KMS-11 (cell line): ENCODE measurements around the gene EIF4EBP2.
A peak's percentile ranks its signal among the peaks of the same experiment; 100 is the strongest.

Source experiments
- H2AFZ ChIP-seq: fragments of 200-600 bp; sonication (generic); 2 replicates; pipeline ENCODE4 v1.6.1; 2016; ENCODE audit warnings: antibody characterized with exemption, mixed run types, low read depth
- H3K27ac ChIP-seq: fragments of 200-600 bp; sonication (generic); 2 replicates; pipeline ENCODE4 v1.6.1; 2016; ENCODE audit warnings: mild to moderate bottlenecking, mixed run types
- H3K27me3 ChIP-seq: fragments of 200-600 bp; sonication (generic); 2 replicates; pipeline ENCODE4 v1.6.1; 2017; ENCODE audit warnings: mild to moderate bottlenecking, low read depth, mixed run types, moderate library complexity; ENCODE audit not compliant: insufficient read depth
- H3K36me3 ChIP-seq: fragments of 200-600 bp; sonication (generic); 2 replicates; pipeline ENCODE4 v1.6.1; 2017; ENCODE audit warnings: mild to moderate bottlenecking, mixed run types; ENCODE audit not compliant: insufficient read depth
- H3K4me1 ChIP-seq: fragments of 200-600 bp; sonication (generic); 2 replicates; pipeline ENCODE4 v1.6.1; 2016; ENCODE audit warnings: mild to moderate bottlenecking, low read depth, mixed run types; ENCODE audit not compliant: poor library complexity, severe bottlenecking
- H3K4me2 ChIP-seq: fragments of 200-600 bp; sonication (generic); 2 replicates; pipeline ENCODE4 v1.7.0; 2016; ENCODE audit warnings: mild to moderate bottlenecking, mixed run types
- H3K4me3 ChIP-seq: fragments of 200-600 bp; sonication (generic); IDR thresholded peaks from 2 replicates; pipeline ENCODE4 v1.6.1; 2017; ENCODE audit warnings: low read depth, low read length, mixed read lengths; ENCODE audit not compliant: insufficient read depth
- H3K79me2 ChIP-seq: fragments of 200-600 bp; sonication (generic); 2 replicates; pipeline ENCODE4 v1.6.1; 2016; ENCODE audit warnings: low read depth, mixed run types; ENCODE audit not compliant: insufficient read depth
- H3K9ac ChIP-seq: fragments of 200-600 bp; sonication (generic); 2 replicates; pipeline ENCODE4 v1.6.1; 2016; ENCODE audit warnings: mild to moderate bottlenecking, mixed run types
- H4K20me1 ChIP-seq: fragments of 200-600 bp; sonication (generic); 2 replicates; pipeline ENCODE4 v1.6.1; 2016; ENCODE audit warnings: mild to moderate bottlenecking, mixed run types; ENCODE audit not compliant: insufficient read depth
- CTCF ChIP-seq: fragments of 200-600 bp; sonication (generic); conservative IDR thresholded peaks from 2 replicates; pipeline ENCODE4 v1.6.1; 2017; ENCODE audit warnings: low read depth, mild to moderate bottlenecking, antibody characterized with exemption, low read length, moderate library complexity, mixed read lengths

The EIF4EBP2 gene

GRCh38 chr10:70363292-70363691, 40.7 kb upstream of the EIF4EBP2 start:
- no peak overlapping the region for H3K4me2 ChIP-seq
- H3K36me3 ChIP-seq, result no peaks in the 10 kb centered on the region
- no peaks in the 10 kb centered on the region for H4K20me1 ChIP-seq
- peaks cover 11% of the 10 kb centered on the region for H3K4me1 ChIP-seq
- no peak overlapping the region for H3K27ac ChIP-seq
- no peak overlapping the region for H2AFZ ChIP-seq
- no peak overlapping the region for H3K4me3 ChIP-seq
- no peak overlapping the region for H3K9ac ChIP-seq
- no peaks in the 10 kb centered on the region for H3K27me3 ChIP-seq
- H3K79me2 ChIP-seq, result no peaks in the 10 kb centered on the region
- no peak for TF ChIP-seq CTCF

GRCh38 chr10:70363971-70364771, 39.8 kb upstream of the EIF4EBP2 start:
- H2AFZ ChIP-seq, result peak overlapping the region; percentile 73
- no peaks in the 10 kb centered on the region for H3K36me3 ChIP-seq
- H3K79me2 ChIP-seq, result no peaks in the 10 kb centered on the region
- TF ChIP-seq CTCF, result peak; percentile 90
- peaks cover 11% of the 10 kb centered on the region for H3K4me1 ChIP-seq
- H3K27me3 ChIP-seq, result no peaks in the 10 kb centered on the region
- no peak overlapping the region for H3K4me3 ChIP-seq
- peak overlapping the region; percentile 9; the same call in 1 of the 2 replicates for H3K9ac ChIP-seq
- H3K27ac ChIP-seq, result peak overlapping the region; percentile 35; the same call in 1 of the 2 replicates
- peak overlapping the region; percentile 40 for H3K4me2 ChIP-seq
- H4K20me1 ChIP-seq, result no peaks in the 10 kb centered on the region

GRCh38 chr10:70364772-70365091, 39.2 kb upstream of the EIF4EBP2 start:
- H4K20me1 ChIP-seq, result no peaks in the 10 kb centered on the region
- H3K9ac ChIP-seq, result no peak overlapping the region; the same call in 1 of the 2 replicates
- peak overlapping the region; percentile 40 for H3K4me2 ChIP-seq
- H3K27ac ChIP-seq, result no peak overlapping the region
- no peak for TF ChIP-seq CTCF
- H3K4me1 ChIP-seq, result peaks cover 11% of the 10 kb centered on the region
- H2AFZ ChIP-seq, result peak overlapping the region; percentile 73; the same call in 1 of the 2 replicates
- H3K36me3 ChIP-seq, result no peaks in the 10 kb centered on the region
- H3K79me2 ChIP-seq, result no peaks in the 10 kb centered on the region
- H3K27me3 ChIP-seq, result no peaks in the 10 kb centered on the region
- no peak overlapping the region for H3K4me3 ChIP-seq

GRCh38 chr10:70367195-70367796, 36.6 kb upstream of the EIF4EBP2 start:
- H3K4me3 ChIP-seq, result no peak overlapping the region
- peaks cover 11% of the 10 kb centered on the region for H3K4me1 ChIP-seq
- H2AFZ ChIP-seq, result no peak overlapping the region
- H3K79me2 ChIP-seq, result no peaks in the 10 kb centered on the region
- no peak overlapping the region for H3K27ac ChIP-seq
- H3K27me3 ChIP-seq, result no peaks in the 10 kb centered on the region
- no peaks in the 10 kb centered on the region for H4K20me1 ChIP-seq
- H3K36me3 ChIP-seq, result no peaks in the 10 kb centered on the region
- H3K4me2 ChIP-seq, result no peak overlapping the region
- no peak for TF ChIP-seq CTCF
- H3K9ac ChIP-seq, result no peak overlapping the region
